Measurements from ENCODE around the gene SHISA8.

SHISA8 gene

GRCh38 chr22:41913842-41914534, 886 bp downstream of the SHISA8 start:
- no peak for DNase-seq

DNA sequence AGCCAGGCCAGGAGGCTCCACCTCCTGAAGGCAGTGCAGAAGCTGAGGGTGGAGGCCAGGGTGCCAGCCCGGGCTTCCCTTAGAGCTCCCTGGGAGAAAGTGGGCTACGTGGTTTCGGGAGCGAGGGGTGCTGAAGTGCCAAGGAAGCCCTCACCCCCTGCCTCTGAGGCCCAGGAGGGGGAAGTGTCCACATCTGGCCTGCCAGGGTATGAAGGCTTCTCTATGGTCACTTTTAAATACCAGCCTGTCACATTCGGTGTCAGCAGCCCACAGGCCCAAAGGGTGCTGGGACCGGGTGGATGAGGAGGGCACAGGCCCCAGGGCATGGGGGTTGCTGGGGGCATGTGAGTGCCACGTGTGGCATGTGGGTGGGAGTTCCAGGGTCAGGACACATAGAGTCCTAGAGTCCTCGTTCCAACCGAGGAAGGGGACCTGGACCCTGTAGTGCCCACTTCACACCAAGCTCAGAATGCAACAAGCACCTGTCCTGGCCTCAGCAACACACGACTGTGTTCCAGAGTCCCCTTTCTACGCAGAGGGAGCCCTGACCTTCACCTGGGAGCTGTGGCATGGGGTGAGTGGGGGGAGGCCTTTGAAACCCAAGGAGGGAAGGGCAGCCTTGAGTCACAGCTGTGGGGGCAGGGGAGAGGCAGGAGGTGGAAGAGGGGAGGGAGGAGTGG, 1.7 kb downstream of the SHISA8 start:
- no peak for DNase-seq

DNA sequence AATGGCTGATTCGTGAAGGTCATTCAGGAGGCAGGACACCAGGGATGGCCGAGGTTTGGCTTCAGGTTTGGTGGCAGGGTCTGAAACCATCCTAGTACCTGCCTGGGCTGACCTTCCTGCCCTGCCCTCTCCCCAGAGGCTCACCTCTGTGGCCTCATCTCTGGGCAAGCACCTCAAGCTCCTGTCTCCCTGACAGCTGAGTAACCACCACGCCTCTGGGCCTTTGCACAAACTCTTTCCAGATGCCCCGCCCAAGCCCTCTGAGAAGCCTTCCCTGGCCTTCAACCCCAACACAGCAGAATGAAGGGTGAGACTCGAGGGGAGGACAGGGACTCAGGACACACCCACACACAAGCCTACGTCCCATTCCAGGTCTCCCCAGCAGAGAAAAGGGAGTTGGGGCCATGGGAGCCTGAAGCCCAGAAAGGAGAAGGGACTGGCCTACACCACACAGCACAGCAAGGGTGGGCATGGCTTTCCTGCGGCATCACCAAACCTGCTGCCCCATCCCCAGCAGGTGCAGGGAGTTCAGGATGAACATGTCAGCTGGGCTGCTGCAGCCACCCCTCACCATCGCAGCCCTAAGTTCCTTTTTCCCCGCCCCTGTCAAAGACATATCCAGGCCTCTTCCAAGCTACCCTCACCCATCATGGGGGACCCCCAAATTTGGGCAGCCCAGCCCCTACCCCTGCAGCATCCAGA, 2.4 kb downstream of the SHISA8 start:
- DNase-seq: no peak

GRCh38 chr22:41911001-41911611, 3.8 kb downstream of the SHISA8 start:
- DNase-seq: no peak

DNA sequence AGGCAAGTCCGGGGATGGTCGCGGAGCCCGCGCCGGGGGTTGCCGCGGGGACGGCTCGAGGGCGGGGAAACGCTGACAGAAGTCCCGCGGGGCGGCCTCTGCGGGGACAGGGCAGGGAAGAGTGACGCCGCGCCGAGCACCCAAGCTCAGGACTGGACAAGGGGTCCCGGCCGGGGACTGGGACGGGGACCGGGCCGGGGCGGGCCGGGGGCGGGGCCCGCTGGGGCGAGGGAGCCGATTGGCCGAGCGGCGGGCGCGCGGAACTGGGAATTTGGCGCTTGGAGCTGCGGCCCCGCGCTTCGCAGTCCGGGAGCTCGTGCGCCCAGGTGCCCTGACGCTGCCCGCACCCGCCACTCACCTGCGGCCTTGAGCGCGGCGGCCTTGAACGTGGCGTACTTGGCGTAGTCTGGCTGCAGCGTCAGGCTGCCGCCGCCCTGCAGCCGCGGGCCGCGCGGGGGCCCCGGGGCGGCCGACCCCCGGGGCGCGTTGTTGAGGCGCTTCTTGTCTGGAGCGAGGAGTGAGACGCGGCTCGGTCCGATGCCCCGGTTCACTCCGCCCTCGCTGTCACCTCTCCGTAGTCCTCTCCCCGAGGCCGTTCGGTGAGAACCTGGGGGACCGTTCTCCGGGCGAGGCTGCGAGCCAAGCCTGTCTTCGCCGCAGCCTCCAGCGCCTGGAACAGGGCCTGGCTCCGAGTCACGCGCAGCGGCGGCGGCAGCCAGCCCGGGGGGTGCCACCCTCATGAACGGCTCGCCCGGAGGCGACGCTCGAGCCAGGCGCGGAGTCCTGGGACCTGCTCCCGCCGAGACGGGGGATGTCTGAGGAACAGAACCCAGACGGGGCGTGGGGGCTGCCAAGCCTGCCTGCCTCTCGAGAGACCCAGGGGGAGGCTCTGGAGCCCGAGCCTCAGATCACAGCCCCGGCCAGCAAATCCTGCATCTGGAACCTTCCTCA, 4.5 kb downstream of the SHISA8 start:
- no peak for DNase-seq

GRCh38 chr22:41909310-41910049, 5.4 kb downstream of the SHISA8 start:
- DNase-seq: no peak

DNA sequence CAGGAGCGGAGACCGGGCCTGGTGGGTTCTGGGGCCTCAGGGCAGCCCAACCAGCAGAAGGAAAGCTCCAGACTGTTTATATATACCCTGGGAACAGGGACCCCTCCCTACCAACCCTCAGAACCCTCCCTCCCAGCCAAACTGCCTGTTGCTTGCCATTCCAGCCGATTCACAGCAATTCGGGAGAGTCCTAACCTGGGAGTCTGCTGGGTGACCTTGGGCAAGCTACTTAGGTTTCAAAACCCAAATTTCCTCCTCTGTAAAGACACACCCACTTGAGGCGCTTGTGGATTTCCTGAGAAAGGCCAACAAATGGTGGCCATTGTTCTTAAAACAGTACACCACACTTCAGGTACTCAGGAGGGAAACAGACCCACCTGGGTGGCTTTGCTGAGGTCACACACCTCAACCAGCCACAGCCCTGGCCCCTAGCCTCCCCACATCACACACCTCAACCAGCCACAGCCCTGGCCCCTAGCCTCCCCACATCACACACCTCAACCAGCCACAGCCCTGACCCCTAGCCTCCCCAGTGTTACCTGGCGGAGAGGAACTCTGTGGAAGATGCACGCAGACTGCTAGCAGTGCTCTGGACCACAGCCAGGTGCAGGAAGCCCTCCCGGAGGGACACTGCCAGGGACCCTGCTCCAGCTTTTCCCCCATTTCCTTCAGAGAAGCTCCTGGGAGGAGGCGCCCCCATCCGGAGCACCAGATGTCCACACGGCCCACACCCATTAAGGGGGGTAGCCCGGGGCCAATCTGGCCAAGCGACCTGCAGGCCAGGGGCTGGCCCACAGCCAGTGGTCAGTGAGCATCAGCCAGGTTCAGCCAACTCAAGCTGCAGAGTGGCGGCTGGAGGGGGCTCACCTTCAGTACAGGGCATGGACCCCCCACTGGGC, 6.2 kb downstream of the SHISA8 start:
- no peak for DNase-seq

- DNase-seq: no peak
These were observed 7.2 kb downstream of the SHISA8 start for GRCh38 chr22:41907436-41908401.

GRCh38 chr22:41906822-41907221, 8.1 kb downstream of the SHISA8 start:
- no peak for DNase-seq

- no peak for DNase-seq
These were observed 9.3 kb downstream of the SHISA8 start for GRCh38 chr22:41905411-41906202.

DNA sequence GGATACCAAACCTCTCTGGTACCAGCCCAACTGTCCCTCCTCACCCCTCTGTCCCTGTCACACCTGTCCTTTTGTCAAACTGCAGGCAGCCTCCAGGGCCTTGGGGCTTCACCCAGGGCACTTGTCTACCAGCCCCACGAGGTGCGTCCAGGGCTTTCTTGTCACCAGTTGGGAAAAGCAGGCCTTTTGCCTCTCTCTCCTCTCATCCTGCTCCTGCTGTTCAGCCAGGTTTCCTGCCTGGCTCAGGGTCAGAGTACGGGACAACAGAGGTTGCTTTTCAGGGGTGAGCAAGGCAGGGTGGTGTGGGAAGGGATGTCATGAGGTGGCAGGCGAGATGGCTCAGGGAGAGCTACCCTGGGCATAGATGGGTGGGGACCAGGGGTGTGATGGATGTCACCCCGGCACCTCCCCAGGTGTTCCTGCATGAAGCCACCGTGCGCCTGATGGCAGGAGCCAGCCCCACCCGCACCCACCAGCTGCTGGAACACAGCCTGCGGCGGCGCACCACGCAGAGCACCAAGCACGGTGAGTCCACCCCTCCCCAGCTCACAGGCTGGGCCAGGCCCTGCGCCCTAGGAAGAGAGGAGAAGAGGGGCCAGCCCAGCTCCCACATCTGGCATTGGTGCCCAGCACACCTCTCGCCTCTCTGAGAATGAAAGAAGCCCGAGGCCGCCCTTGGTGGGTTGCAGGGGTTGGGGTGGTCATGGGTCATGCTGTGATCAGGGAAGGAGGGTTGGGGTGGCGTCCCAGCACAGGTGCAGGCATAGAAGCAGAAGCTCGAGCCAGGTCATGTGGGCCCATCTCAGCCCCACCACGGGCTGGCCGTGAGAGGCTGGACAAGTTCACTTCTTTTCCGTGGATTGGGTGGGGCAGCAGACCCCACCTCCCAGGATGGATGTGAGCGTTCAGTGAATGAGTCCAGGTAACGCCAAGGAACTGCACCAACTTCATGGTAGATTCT, 10.1 kb downstream of the SHISA8 start:
- no peak for DNase-seq

DNA sequence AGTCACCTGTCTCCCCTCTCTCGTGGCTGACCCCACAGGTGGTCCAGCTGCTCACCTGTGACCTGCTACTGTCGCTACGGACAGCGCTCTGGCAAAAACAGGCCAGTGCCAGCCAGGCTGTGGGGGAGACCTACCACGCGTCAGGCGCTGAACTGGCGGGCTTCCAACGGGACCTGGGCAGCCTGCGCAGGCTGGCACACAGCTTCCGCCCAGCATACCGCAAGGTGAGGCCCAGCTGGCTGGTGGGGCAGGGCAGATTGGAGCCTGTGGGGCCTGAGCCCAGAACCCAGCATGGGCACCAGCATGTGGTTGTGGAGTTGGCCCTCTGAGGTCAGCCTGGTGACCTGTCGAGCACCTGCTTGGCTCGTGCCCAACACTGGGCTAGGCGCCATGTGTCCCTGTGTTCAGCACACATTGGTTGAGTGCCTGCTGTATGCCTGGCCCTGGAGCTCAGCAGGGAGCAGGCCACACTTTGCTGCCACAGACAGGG, 11.9 kb downstream of the SHISA8 start:
- no peak for DNase-seq

- no peak for DNase-seq
These were observed 12.9 kb downstream of the SHISA8 start for GRCh38 chr22:41902016-41902415.

GRCh38 chr22:41900652-41901312, 14.1 kb downstream of the SHISA8 start:
- DNase-seq: no peak

DNA sequence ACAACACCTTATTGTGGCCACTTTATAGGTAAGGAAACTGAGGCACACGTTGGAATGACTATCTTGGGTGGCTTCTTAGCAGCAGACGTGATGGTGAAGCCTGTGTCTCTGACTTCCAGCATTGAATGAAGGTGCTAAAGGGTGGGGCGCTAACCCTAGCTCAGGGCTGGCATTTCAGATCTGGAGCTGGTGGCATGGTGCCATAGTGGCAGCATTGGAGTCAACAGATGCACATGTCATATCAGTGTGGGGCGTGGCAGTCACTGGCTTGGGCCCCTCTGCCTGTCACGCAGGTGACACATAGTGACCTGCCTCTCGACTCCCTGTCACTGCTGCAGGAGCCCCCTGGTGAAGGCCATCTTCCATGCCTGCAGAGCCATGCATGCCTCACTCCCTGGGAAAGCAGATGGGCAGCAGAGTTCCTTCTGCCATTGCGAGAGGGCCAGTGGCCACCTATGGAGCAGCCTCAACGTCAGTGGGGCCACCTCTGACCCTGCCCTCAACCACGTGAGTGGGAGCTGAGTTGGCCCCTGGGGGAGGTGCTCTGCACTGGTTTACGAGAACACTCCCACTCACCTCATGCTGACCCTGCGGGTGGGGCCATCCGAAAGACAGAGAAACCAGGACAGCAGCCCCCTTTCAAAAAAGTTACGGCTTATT, 14.8 kb downstream of the SHISA8 start:
- DNase-seq: no peak

DNA sequence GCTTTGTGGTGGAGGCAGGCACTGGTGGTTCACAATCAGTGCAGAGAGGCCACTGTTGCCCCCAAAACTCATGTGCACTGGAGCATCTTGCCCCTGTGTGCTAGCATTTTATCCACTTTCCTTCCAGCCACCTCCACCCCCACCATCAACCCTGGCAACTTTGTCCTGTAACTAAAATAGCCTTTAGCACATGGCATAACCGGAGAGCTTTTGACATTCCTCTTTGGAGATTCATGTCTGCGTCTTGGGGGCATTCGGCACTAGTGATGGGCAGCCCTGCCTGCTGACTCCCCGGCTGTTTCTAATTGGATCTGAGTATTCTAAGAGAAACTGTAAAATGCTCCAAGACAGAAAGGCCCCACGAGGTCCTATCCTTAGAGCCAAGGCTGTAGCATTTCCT, 15.8 kb downstream of the SHISA8 start:
- DNase-seq: no peak

Data from stimulated activated CD4-positive, alpha-beta T cell treated with anti-CD3 and anti-CD28 coated beads, Interleukin-2, amount 100 ng/mL, for 48 hours (primary cell).